Activated CD4-positive, alpha-beta memory T cell treated with anti-CD3 and anti-CD28 coated beads for 36 hours (primary cell): ENCODE data around the gene POLR1A. TPM values are rescaled to one million over a fixed set of nuclear protein-coding genes. Genes with fewer than 3 reads are reported as not detected.

Experiments used
- CTCF ChIA-PET: fragments of 350-600 bp; sonication (Branson Sonifier 250); formaldehyde crosslinking; loops from one replicate; lab custom pipeline; 2021; ENCODE audit warnings: antibody characterized with exemption, inconsistent platforms; lab: Charles Lee
- POLR2A ChIA-PET: fragments of 350-600 bp; sonication (Branson Sonifier 250); formaldehyde crosslinking; loops from one replicate; lab custom pipeline; 2021; ENCODE audit warnings: antibody characterized with exemption; lab: Charles Lee
- DNase-seq: peaks from one replicate; pipeline ENCODE4 v3.0.0-alpha.2; 2020
- H3K27ac Mint-ChIP-seq: one replicate; pipeline ENCODE4 v1.8.0; 2021; ENCODE audit warnings: mixed read lengths
- H3K27me3 Mint-ChIP-seq: one replicate; pipeline ENCODE4 v1.8.0; 2021; ENCODE audit warnings: mixed read lengths
- H3K36me3 Mint-ChIP-seq: one replicate; pipeline ENCODE4 v1.8.0; 2021; ENCODE audit warnings: mixed read lengths
- H3K4me1 Mint-ChIP-seq: one replicate; pipeline ENCODE4 v1.8.0; 2021; ENCODE audit warnings: low read depth, mixed read lengths
- H3K4me3 Mint-ChIP-seq: one replicate; pipeline ENCODE4 v1.8.0; 2021; ENCODE audit warnings: mild to moderate bottlenecking, mixed read lengths
- H3K9me3 Mint-ChIP-seq: one replicate; pipeline ENCODE4 v1.8.0; 2021; ENCODE audit warnings: mixed read lengths
- intact Hi-C: fragments of 100-400 bp; cut with micrococcal nuclease; formaldehyde crosslinking; loops from one replicate; pipeline ENCODE4 v1.15.1; 2023
- total RNA-seq, 2 experiments: library from RNA; stranded (reverse); gene quantifications; one replicate each; pipeline ENCODE4 v1.2.3, GENCODE V29; 2021

POLR1A gene
- total RNA-seq, 2 experiments from 2014 or later = 27.2 to 33.8 TPM

- H3K4me3 Mint-ChIP-seq = no peak overlapping the region
- no peak overlapping the region for H3K27ac Mint-ChIP-seq
- H3K4me1 Mint-ChIP-seq = peaks cover 26% of the 10 kb centered on the region
- intact Hi-C loops = no loop called here
- ChIA-PET POLR2A (no interaction called here), CTCF (no interaction called here)
- peaks cover 3% of the 10 kb centered on the region for H3K9me3 Mint-ChIP-seq
- peaks cover 2% of the 10 kb centered on the region for H3K27me3 Mint-ChIP-seq
- DNase-seq = no peak
- peaks cover 3% of the 10 kb centered on the region for H3K36me3 Mint-ChIP-seq
These were observed 104.8 kb downstream of the POLR1A start for GRCh38 chr2:86000938-86001312.

- ChIA-PET POLR2A (interaction anchor here (0.8 kb wide), 1 partner anchor 293 kb away, joined by 3 read pairs; no protein-coding TSS in a partner anchor), CTCF (interaction anchor here (0.6 to 1.1 kb wide), 2 partner anchors 9 to 294 kb away, joined by 3 read pairs; no protein-coding TSS in a partner anchor)
- Mint-ChIP-seq H3K27ac (no peak overlapping the region), H3K27me3 (peaks cover 2% of the 10 kb centered on the region), H3K9me3 (peaks cover 2% of the 10 kb centered on the region), H3K36me3 (no peaks in the 10 kb centered on the region), H3K4me1 (peaks cover 26% of the 10 kb centered on the region), H3K4me3 (no peak overlapping the region)
- intact Hi-C loops = no loop called here
- DNase-seq = no peak
These were observed 105.4 kb downstream of the POLR1A start for GRCh38 chr2:86000131-86000937.

GRCh38 chr2:85999061-85999831 is 106.4 kb downstream of the POLR1A start:
- H3K9me3 Mint-ChIP-seq = peaks cover 2% of the 10 kb centered on the region
- POLR2A ChIA-PET = interaction anchor here (0.8 to 1.4 kb wide), 3 partner anchors 38 to 292 kb away, joined by 3 to 4 read pairs (median 3); no protein-coding TSS in a partner anchor
- peak overlapping the region; percentile 5 for H3K4me3 Mint-ChIP-seq
- H3K36me3 Mint-ChIP-seq = no peaks in the 10 kb centered on the region
- H3K4me1 Mint-ChIP-seq = peaks cover 35% of the 10 kb centered on the region
- peak overlapping the region; percentile 67 for H3K27ac Mint-ChIP-seq
- CTCF ChIA-PET = interaction anchor here (0.9 to 1.1 kb wide), 2 partner anchors 172 to 293 kb away, joined by 3 to 4 read pairs; no protein-coding TSS in a partner anchor
- peak; percentile 63 for DNase-seq
- H3K27me3 Mint-ChIP-seq = peaks cover 2% of the 10 kb centered on the region
- intact Hi-C loops = loop anchor here (1.0 kb wide), 1 partner anchor 37 kb away; no protein-coding TSS in a partner anchor

GRCh38 chr2:85998071-85998991 is 107.4 kb downstream of the POLR1A start:
- Mint-ChIP-seq H3K27ac (no peak overlapping the region), H3K36me3 (no peaks in the 10 kb centered on the region), H3K4me1 (peaks cover 42% of the 10 kb centered on the region), H3K4me3 (no peak overlapping the region), H3K27me3 (peaks cover 2% of the 10 kb centered on the region), H3K9me3 (peaks cover 2% of the 10 kb centered on the region)
- ChIA-PET POLR2A (interaction anchor here (1.4 kb wide), 1 partner anchor 111 kb away, joined by 3 read pairs; no protein-coding TSS in a partner anchor), CTCF (no interaction called here)
- DNase-seq = no peak
- intact Hi-C loops = no loop called here

GRCh38 chr2:85997017-85997970 is 108.4 kb downstream of the POLR1A start:
- Mint-ChIP-seq H3K4me3 (no peak overlapping the region), H3K36me3 (no peaks in the 10 kb centered on the region), H3K27me3 (peaks cover 2% of the 10 kb centered on the region), H3K4me1 (peaks cover 42% of the 10 kb centered on the region), H3K27ac (no peak overlapping the region), H3K9me3 (peaks cover 2% of the 10 kb centered on the region)
- CTCF ChIA-PET = interaction anchor here (1.7 kb wide), 1 partner anchor 170 kb away, joined by 6 read pairs; no protein-coding TSS in a partner anchor
- no peak for DNase-seq
- intact Hi-C loops = no loop called here
- POLR2A ChIA-PET = no interaction called here

- Mint-ChIP-seq H3K36me3 (no peaks in the 10 kb centered on the region), H3K9me3 (peaks cover 2% of the 10 kb centered on the region), H3K4me3 (no peak overlapping the region), H3K27me3 (peaks cover 2% of the 10 kb centered on the region), H3K4me1 (peaks cover 42% of the 10 kb centered on the region), H3K27ac (no peak overlapping the region)
- no peak for DNase-seq
- POLR2A ChIA-PET = no interaction called here
- CTCF ChIA-PET = interaction anchor here (1.7 kb wide), 1 partner anchor 169 kb away, joined by 6 read pairs; no protein-coding TSS in a partner anchor
- intact Hi-C loops = no loop called here
These were observed 109.1 kb downstream of the POLR1A start for GRCh38 chr2:85996591-85996990.

- DNase-seq = no peak
- ChIA-PET CTCF (interaction anchor here (1.7 kb wide), 1 partner anchor 169 kb away, joined by 6 read pairs; no protein-coding TSS in a partner anchor), POLR2A (no interaction called here)
- H3K9me3 Mint-ChIP-seq = peaks cover 2% of the 10 kb centered on the region
- H3K27ac Mint-ChIP-seq = no peak overlapping the region
- peaks cover 39% of the 10 kb centered on the region for H3K4me1 Mint-ChIP-seq
- no peak overlapping the region for H3K4me3 Mint-ChIP-seq
- H3K36me3 Mint-ChIP-seq = no peaks in the 10 kb centered on the region
- H3K27me3 Mint-ChIP-seq = peaks cover under 1% of the 10 kb centered on the region
- intact Hi-C loops = no loop called here
These were observed 109.8 kb downstream of the POLR1A start for GRCh38 chr2:85995648-85996529.

- no peak overlapping the region for H3K27ac Mint-ChIP-seq
- H3K4me1 Mint-ChIP-seq = peaks cover 33% of the 10 kb centered on the region
- H3K36me3 Mint-ChIP-seq = no peaks in the 10 kb centered on the region
- intact Hi-C loops = loop anchor here (1.0 to 5.0 kb wide), 2 partner anchors 42 to 108 kb away; partner anchors contain the start of gene ST3GAL5
- H3K9me3 Mint-ChIP-seq = peaks cover under 1% of the 10 kb centered on the region
- H3K27me3 Mint-ChIP-seq = no peaks in the 10 kb centered on the region
- ChIA-PET POLR2A (interaction anchor here (1.4 kb wide), 1 partner anchor 42 kb away, joined by 11 read pairs; no protein-coding TSS in a partner anchor), CTCF (interaction anchor here (0.5 to 2.2 kb wide), 6 partner anchors 41 to 257 kb away, joined by 3 to 9 read pairs (median 4); no protein-coding TSS in a partner anchor)
- no peak for DNase-seq
- H3K4me3 Mint-ChIP-seq = no peak overlapping the region
These were observed 110.6 kb downstream of the POLR1A start for GRCh38 chr2:85994897-85995647.

GRCh38 chr2:85994421-85994777 is 111.3 kb downstream of the POLR1A start:
- no peaks in the 10 kb centered on the region for H3K9me3 Mint-ChIP-seq
- H3K36me3 Mint-ChIP-seq = no peaks in the 10 kb centered on the region
- POLR2A ChIA-PET = interaction anchor here (1.4 kb wide), 1 partner anchor 42 kb away, joined by 11 read pairs; no protein-coding TSS in a partner anchor
- no peaks in the 10 kb centered on the region for H3K27me3 Mint-ChIP-seq
- H3K4me1 Mint-ChIP-seq = peaks cover 28% of the 10 kb centered on the region
- no peak overlapping the region for H3K4me3 Mint-ChIP-seq
- CTCF ChIA-PET = interaction anchor here (0.5 to 2.2 kb wide), 7 partner anchors 42 to 290 kb away, joined by 3 to 9 read pairs (median 3); partner anchors contain the start of gene ST3GAL5
- peak overlapping the region; percentile 36 for H3K27ac Mint-ChIP-seq
- no peak for DNase-seq
- intact Hi-C loops = loop anchor here (1.0 to 5.0 kb wide), 2 partner anchors 43 to 107 kb away; partner anchors contain the start of gene ST3GAL5
